Skin epidermis (tissue), 12 donors: ENCODE measurements around the gene LRRC42.
"Not testable (repeated sequence)": the region's sequence is repeated elsewhere in the genome, so short reads cannot be mapped to it uniquely, and the experiment has no call there.

Experiments used
- H3K27ac ChIP-seq, 21 experiments: fragments of 200-600 bp; sonication (generic) in 11 of 21; one replicate each; pipeline ENCODE4 v1.5.0; 2020; ENCODE audit warnings: mild to moderate bottlenecking in 3 of 21, inconsistent platforms in 2 of 21, moderate library complexity in 2 of 21
- H3K4me3 ChIP-seq, 7 experiments: fragments of 200-600 bp; sonication (generic) in 2 of 7; one replicate each; pipeline ENCODE4 v1.5.0; 2020; ENCODE audit warnings: inconsistent platforms in 2 of 7, mild to moderate bottlenecking in 2 of 7, moderate library complexity in 1 of 7

The LRRC42 gene

DNA sequence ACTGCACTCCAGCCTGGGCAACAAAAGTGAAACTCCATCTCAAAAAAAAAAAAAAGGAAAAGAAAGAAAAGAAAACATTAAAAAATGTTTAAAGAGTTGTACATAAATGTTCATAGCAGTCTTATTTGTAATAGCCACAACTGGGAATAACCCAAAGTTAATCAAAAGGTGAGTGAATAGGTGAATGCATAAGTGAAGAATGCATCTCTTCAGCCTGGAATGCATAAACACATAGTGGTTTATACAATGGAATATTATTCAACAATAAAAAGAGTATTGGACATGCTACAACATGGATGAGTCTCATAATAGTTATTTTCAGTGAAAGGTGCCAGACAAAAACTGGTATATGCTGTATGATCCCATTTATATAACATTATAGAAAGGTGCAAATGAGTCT is 53.8 kb downstream of the LRRC42 start:
- H3K4me3 ChIP-seq: no peak overlapping the region
- no peak overlapping the region for H3K27ac ChIP-seq

DNA sequence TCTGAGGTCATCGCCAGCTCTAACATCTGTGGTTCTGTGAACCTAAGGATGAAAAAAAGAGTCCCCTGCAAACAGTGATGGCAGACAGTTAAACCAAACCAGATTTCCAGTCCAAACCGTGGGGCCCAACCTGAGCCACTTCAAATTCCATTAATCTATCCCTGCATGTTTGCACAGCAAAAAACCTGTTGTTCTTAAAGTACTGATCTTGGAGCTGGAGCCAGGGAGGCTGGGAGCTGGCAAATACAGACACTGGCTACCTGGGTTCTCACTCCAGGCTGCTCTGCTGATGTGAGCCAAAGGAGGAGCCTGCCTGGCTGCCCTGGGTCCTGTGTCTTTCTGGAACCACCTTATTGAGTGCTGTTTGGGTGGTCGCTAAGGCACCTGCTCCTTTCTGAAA is 55.4 kb downstream of the LRRC42 start:
- H3K27ac ChIP-seq: no peak overlapping the region

DNA sequence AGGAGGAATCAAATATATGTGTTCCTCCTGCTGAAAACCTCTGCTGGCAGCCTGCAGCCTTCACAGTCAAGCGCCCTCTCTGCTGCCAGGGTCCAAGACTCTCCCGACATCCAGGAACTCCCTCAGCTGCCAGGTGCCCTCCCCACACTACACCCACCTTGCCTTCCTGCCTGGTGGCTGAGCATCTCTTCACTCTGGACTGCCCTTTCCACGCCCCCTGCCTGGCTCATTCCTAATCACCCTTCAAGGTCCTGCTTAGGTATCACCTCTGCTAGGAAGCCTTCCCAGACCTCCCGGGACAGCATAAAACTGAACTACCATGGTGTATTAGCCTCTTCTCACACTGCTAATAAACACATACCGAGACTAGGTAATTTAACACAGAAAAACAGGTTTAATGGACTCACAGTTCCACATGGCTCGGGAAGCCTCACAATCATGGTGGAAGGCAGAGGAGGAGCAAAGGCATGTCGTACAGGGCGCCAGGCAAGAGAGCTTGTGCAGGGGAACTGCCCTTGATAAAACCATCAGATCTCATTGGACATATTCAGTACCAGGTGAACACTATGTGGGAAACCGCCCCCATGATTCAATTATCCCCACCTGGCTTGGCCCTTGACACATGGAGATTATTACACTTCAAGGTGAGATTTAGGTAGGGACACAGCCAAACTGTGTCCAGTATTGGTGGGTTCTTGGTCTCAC is 56.5 kb downstream of the LRRC42 start:
- Histone ChIP-seq H3K27ac (no peak overlapping the region), H3K4me3 (no peak overlapping the region)

More for the DNA sequence above, 55.4 kb downstream of the LRRC42 start:
- no peak overlapping the region for H3K4me3 ChIP-seq

DNA sequence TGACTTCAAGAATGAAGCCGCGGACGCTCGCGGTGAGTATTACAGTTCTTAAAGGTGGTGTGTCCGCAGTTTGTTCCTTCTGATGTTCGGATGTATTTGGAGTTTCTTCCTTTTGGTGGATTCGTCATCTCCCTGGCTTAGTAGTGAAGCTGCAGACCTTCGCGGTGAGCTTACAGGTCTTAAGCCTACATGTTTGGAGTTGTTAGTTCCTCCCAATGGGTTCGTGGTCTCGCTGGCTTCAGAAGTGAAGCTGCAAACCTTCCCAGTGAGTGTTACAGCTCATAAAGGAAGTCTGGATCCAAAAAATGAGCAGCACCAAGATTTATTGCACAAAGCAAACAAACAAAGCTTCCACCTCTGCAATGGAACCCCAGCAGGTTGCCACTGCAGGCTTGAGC is 57.1 kb downstream of the LRRC42 start:
- H3K27ac ChIP-seq: no peak overlapping the region
- no peak overlapping the region for H3K4me3 ChIP-seq

DNA sequence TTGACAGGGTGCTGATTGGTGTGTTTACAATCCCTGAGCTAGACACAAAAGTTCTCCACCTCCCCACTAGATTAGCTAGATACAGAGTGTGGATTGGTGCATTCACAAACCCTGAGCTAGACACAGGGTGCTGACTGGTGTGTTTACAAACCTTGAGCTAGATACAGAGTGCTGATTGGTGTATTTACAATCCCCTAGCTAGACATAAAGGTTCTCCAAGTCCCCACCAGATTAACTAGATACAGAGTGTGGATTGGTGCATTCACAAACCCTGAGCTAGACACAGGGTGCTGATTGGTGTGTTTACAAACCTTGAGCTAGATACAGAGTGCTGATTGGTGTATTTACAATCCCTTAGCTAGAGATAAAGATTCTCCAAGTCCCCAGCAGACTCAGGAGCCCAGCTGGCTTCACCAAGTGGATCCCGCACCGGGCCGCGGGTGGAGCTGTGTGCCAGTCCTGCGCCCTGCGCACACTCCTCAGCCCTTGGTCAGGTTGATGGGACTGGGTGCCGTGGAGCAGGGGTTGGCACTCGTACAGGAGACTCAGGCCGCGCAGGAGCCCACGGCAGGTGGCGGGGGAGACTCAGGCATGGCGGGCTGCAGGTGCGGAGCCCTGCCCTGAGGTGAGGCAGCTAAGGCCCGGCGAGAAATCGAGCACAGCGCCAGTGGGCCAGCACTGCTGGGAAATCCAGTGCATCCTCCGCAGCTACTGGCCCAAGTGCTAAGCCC is 57.8 kb downstream of the LRRC42 start:
- H3K27ac ChIP-seq, H3K4me3 ChIP-seq: not testable (repeated sequence)

DNA sequence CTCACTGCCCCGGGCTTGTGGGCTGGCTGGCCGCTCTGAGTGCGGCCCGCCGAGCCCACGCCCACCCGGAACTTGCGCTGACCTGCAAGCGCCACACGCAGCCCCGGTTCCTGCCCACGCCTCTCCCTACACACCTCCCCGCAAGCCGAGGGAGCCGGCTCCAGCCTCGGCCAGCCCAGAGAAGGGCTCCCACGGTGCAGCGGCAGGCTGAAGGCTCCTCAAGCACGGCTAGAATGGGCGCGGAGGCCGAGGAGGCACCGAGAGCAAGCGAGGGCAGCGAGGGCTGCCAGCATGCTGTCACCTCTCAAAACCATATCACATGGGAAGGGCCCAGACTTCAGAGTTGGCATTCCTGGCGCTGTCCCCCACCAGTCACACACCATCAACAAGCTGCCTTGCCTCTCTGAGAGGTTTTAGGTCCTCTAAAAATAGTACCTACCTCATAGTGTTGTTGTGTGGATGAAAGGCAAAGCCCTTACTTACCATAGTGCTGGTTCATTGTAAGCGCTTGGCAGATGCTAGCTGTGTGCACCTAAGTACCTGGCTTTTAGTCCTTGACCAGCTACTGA is 58.4 kb downstream of the LRRC42 start:
- Histone ChIP-seq H3K4me3 (no peak overlapping the region), H3K27ac (no peak overlapping the region)

DNA sequence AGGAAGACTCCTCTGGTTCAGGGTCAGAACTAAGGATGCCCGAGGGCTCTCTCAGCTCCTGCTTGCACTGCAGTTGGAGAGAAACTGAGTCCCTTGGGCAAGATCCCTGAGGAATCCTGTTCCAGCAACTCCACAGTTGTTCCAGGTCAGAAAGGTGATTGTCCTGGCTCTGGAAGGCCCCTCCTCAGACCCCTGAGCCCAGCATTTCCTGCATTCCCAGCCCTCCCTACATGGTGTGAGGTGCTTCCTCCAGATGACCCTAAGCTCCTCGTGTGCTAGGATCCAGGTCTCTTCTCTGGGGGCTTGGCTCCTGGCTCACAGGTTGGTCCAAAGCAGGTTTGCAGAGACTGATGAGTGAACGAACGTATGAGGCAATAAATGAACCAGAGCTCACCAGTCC is 60.4 kb downstream of the LRRC42 start:
- no peak overlapping the region for H3K4me3 ChIP-seq
- H3K27ac ChIP-seq: no peak overlapping the region

DNA sequence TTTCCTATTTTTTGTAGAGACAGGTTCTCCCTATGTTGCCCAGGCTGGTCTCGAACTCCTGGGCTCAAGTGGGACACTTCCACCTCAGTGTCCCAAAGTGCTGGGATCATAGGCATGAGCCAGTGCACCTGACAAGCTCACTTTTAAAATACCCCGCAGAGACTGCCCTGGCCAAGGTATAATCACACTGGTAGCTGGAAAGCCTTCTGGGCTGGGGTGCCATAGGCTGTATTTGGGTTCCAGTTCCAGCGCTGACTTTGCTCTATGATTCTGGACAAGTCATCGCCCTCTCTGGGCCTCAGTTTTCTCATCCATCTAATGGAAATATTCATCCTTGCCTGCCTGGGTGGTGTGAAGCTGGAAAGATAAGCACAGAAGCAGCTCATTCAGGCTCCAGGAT is 61.5 kb downstream of the LRRC42 start:
- Histone ChIP-seq H3K4me3 (no peak overlapping the region), H3K27ac (no peak overlapping the region)

DNA sequence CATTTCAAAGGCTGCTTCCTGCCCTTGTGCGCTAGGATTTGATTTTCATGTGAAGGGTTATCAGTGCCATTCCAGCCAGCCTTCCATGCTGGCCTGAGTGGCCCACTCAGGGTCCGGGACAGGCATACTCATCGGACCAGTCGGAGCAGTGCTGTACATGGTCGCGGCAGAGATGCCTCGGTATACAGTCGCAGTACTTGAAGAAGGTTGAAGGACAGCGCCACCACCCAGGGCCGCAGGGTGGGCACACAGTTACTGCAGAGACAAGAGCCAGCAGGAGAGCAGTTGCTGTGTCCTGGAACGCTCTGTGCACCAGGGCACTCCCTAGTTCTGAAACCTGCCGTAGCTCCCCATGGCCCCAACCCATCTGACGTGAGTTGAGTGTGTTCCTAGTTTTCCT is 62.7 kb downstream of the LRRC42 start:
- H3K4me3 ChIP-seq: no peak overlapping the region

DNA sequence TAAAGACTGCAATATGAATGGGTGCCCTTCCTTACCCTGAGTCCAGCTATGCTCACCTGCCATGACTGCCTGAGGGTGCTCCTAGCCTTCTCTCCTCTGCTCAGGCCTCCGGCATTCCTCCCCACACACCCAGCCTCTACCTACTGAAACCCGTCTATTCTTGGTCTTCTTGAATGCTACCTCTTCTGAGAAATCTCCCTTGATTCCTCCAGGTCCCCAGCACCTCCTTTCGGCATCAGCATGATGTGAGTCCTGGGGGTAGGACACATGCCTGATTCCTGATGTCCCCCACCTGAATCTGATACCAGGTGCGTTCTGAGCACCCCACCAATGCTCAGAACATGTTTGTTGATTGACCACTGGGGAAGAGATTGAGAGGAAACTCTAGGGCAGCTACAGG is 63.3 kb downstream of the LRRC42 start:
- Histone ChIP-seq H3K27ac (no peak overlapping the region), H3K4me3 (no peak overlapping the region)

More for the DNA sequence above, 62.7 kb downstream of the LRRC42 start:
- H3K27ac ChIP-seq: no peak overlapping the region

DNA sequence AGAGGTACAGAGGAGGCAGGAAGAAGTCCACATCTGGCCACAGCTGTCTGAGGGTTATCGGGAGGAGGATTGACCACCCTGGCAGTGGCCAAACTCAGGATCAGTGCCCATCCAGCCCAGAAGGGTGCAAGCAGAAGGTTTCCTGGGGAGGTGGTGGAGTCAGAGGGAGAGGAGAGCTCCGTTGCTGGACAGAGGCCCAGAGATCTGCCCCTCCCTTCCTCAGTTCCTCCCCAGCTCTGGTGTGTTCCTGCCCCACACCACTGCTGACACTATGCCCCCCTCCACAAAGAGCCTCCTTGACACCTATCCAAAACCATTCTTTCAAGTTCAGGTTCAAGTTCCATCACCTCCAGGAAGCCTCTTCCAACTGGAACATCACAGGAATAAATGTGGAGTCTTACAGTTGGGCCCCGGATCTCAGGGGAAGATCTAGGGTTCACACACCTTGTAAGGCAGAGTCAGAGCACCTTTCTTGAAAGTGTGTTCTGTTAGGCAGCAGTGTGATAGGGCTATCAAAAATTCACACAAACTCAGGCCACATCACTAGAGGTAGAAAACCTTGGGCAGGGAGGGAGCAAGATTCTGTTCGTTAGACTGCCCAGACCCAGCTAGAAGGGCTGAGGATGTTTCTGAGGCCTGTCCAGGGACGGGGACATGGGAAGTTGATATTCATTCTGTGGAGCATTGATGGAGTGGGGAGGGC is 64.4 kb downstream of the LRRC42 start:
- Histone ChIP-seq H3K27ac (no peak overlapping the region), H3K4me3 (no peak overlapping the region)

DNA sequence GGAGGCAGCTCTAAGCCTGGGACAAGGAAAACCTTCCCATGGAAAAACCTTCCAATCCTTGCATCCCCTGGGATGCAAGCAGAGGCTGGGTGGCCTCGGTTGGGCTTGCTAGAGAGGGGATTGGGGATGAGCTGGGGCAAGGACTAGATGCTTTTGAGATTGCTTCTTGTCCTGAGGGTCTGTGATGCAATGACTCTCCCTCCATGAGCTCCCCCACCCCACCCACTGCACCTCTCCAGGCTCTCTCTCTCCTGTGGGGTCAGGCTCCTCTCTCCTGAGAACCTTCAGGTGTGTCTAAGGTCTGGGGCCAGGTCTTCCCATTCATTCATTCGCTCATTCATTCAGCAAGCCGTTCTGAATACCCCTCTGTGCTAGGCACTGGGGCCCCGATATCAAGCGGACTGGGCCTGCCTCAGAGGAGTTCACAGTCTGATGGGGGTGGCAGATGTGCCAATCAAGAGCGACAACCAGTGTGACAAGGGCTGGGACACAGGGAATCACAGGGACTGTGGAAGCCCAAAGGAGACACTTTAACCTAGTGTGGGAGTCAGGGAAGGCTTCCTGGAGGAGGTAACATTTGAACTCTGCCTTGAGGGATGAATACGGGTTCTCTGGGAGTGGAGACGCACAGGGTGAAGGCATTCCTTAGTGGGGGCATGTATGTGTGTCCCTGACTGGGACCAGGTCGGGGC is 65.3 kb downstream of the LRRC42 start:
- no peak overlapping the region for H3K4me3 ChIP-seq
- no peak overlapping the region for H3K27ac ChIP-seq

DNA sequence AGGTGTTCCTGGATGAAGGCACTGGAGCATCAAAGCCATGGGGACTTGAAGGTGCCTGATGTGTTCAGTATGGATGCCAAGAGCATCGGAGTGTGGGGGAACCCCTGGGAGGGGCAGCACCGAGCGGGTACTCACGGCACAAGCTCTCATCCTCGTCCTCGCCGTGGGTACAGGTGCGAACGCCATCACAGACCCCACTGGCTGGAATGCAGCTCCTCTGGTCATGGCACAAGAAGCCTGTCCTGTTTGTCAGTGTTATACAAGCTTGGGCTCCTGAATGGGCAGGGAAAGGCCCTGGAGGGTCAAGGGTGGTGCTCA is 65.8 kb downstream of the LRRC42 start:
- H3K27ac ChIP-seq: no peak overlapping the region
- no peak overlapping the region for H3K4me3 ChIP-seq

DNA sequence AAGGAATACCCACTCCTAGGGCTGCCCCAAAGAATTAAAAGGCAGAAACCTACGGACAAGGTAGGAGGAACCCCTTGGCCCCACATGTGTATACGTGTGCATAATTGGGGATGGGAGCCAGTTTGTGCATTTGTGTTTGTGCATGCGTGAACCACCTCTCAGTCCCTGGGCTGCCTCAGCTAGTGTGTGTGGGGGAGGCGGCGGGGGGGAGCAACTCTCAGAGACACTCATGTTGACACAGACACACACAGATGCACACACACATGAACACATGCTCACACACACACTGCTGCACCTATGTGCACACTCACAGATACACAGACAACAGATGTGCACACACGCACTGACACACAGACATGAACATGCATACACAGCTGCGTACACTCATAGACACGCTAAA is 66.7 kb downstream of the LRRC42 start:
- H3K4me3 ChIP-seq: no peak overlapping the region
- H3K27ac ChIP-seq: no peak overlapping the region

DNA sequence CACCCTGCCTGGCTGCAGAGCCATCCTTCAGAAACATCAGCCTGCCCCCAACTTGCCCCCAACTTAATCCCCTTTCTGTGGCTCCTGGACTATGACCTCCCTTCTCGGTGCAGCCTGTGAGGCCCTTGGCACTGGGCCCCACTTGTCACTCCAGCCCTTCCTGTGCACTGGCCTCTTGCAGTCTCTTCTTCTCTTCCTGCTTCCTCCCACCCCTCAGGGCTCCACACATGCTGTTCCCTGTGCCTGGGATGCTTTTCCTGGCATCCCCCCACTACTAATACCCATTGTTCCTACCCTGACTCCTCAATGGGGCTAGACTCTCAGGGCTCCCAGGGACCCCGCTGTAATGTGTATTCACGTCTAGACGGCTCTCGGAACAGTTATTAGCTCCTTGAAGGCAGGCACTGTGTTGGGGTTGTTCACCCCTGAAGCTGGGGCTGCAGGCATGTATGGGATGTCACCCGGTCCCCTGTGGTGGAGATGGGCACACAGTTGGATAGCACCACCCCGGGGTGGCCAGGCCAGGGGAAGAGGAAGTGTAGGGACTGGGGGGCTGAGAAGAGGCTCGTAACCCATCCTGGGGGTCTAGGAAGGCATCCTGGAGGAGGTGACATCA is 67.4 kb downstream of the LRRC42 start:
- no peak overlapping the region for H3K4me3 ChIP-seq
- no peak overlapping the region for H3K27ac ChIP-seq

DNA sequence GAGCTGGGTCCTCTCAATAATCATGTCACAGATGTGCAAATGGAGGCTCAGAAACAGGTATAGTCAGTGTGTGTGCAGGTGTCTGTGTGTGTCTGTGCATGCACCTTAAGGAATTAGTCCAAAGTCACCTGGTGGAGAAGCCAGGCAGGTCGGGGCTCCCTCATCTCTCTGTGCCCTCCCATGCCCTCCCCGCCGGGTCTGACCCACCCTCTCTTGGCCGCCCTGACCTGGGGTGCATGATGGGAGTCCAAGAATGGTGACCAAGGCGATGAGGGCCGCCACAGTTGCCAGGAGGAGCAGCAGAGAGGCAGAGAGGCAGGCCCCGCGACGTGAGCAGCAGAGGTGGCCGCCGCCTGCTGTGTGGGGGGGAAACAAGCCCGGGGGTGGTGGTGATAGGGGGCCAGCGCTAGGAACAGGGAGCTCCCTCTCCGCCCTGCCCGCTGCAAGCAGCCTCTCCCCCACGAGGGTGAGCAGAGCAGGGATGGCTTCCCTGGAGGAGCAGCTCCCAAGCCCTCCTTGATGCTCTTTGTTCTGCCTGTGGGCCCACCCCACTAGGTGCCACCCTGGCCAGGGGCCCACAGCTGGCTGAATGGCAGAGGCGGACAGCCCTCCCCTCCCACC is 68.0 kb downstream of the LRRC42 start:
- H3K4me3 ChIP-seq: no peak overlapping the region
- H3K27ac ChIP-seq: no peak overlapping the region

DNA sequence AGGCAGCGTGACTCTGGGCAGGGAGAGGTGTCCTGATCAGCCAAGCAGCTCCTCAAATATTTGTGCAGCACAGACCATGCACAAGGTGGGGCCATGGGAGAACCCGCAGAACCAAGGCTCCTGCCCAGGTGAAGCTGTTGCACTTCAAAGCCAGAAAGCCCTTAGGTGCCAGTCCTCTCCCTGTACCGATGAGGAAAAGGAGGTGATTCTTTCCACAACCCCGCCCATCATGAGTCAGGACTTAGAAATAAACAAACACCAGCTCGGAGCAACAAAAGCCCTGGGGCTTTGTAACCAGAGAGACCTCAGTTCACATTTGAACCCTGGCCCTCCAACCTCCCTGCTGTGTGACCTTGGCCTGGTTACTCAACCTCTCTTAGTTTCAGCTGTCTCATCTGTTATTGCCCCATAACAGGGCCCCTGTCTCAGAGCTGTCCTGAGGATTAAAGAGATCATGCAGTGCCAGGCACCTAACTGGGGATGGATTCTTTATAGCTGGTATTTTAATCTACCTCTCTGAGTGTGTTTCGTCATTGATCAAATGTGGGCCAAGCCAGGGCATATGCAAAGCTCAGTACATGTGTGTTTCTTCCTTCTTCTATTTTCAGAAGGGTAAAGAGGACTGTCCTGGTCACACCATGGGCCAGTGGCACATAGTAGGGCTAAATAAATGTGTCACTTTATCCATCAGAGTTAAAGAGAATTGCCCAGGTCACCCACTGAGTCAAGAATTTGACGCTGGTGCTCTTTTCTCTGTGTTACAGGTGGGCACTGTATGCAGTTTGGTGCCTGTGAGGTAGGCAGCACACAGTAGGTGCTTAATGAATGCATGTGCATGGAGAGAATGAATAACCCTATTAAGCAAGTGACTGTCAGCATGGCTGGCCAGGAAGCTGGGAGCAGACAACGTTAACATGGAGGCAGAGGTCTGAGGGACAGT is 70.5 kb downstream of the LRRC42 start:
- Histone ChIP-seq H3K27ac (peak overlapping the region in 4 of 21 experiments; percentile 17 to 45 (median 28)), H3K4me3 (no peak overlapping the region)
